HG03565 (cell line): ENCODE results near the gene FAM234B.

Source experiments
- ATAC-seq: cut with Tn5 transposase; IDR thresholded peaks from one replicate; pipeline ENCODE4 v1.9.1; 2021; ENCODE audit warnings: mild to moderate bottlenecking, moderate library complexity; ENCODE audit not compliant: unreplicated experiment

Gene FAM234B

GRCh38 chr12:13106666-13107065 is 62.5 kb downstream of the FAM234B start:
- no peak for ATAC-seq

- no peak for ATAC-seq
These were observed 68.8 kb downstream of the FAM234B start for GRCh38 chr12:13112968-13113367.

GRCh38 chr12:13114251-13115052 is 70.3 kb downstream of the FAM234B start:
- no peak for ATAC-seq

- ATAC-seq, result no peak
These were observed 72.1 kb downstream of the FAM234B start for GRCh38 chr12:13116259-13116658.

- ATAC-seq, result no peak
These were observed 72.8 kb downstream of the FAM234B start for GRCh38 chr12:13117029-13117428.

GRCh38 chr12:13119826-13120225 is 75.6 kb downstream of the FAM234B start:
- ATAC-seq, result no peak

GRCh38 chr12:13120413-13120812 is 76.2 kb downstream of the FAM234B start:
- ATAC-seq, result no peak

GRCh38 chr12:13121568-13121967 is 77.4 kb downstream of the FAM234B start:
- ATAC-seq, result no peak

GRCh38 chr12:13124656-13125505 is 80.7 kb downstream of the FAM234B start:
- no peak for ATAC-seq

GRCh38 chr12:13125996-13126395 is 81.8 kb downstream of the FAM234B start:
- no peak for ATAC-seq

- ATAC-seq, result no peak
These were observed 82.3 kb downstream of the FAM234B start for GRCh38 chr12:13126494-13126893.

GRCh38 chr12:13127444-13127843 is 83.3 kb downstream of the FAM234B start:
- no peak for ATAC-seq

- no peak for ATAC-seq
These were observed 84.2 kb downstream of the FAM234B start for GRCh38 chr12:13128291-13128965.

- no peak for ATAC-seq
These were observed 86.8 kb downstream of the FAM234B start for GRCh38 chr12:13130981-13131380.
